ENCODE measurements around the gene PRKG1. TPM values are rescaled to one million over a fixed set of nuclear protein-coding genes. Genes with fewer than 3 reads are reported as not detected.

Gene PRKG1
- total and polyA plus RNA-seq, 2 of the 4 experiments (the other 2 are of a cell fraction): 3.5 to 18.3 TPM

DNA sequence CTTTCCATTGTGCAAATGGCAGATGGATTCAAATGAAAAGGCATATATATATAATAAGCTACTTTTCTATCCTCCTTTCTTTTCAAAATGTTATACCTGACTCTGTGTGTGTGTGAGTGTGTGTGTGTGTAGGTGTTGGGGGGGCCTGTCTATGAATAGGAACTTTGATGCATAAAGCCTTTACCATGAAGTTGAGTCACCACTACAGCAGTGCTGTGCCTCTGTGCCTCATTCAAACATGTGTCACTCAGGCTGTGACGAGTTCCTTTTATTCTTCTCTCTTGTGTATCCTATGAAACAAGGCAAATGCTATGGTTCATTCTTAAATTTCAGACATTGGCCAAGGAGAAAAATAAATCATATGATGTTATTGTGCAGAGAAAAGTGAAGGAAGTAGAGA is 1187.1 kb downstream of the PRKG1 start:
- Histone ChIP-seq H2AK9ac (replicated peaks; ENCODE audit: low read depth, low read length, poor library complexity) (no peak overlapping the region), H3K14ac (replicated peaks; ENCODE audit: low read depth, low read length) (no peak overlapping the region), H3K18ac (ENCODE audit: low read depth, low read length) (no peak overlapping the region), H3K36me3 (ENCODE audit: control insufficient read depth, insufficient read depth, low read length) (no peaks in the 10 kb centered on the region), H2BK120ac (ENCODE audit: low read depth, low read length) (no peak overlapping the region), H3K4ac (ENCODE audit: low read depth, low read length) (no peak overlapping the region), H3K27me3 (ENCODE audit: control insufficient read depth, insufficient read depth, low read length) (no peaks in the 10 kb centered on the region), H2AK5ac (ENCODE audit: low read depth, low read length) (no peak overlapping the region), H3K9me3 (ENCODE audit: control insufficient read depth, insufficient read depth, low read length) (no peaks in the 10 kb centered on the region), H2AFZ (replicated peaks; ENCODE audit: low read length, poor library complexity) (no peak overlapping the region), H3K4me2 (ENCODE audit: low read depth, low read length) (no peak overlapping the region), H3K79me1 (ENCODE audit: low read depth in 1 of 2, low read length in 2 of 2) (no peaks in the 10 kb centered on the region), H3K4me3 (ENCODE audit: insufficient read depth, low read depth, low read length) (no peak overlapping the region), H3K56ac (ENCODE audit: extremely low read depth, insufficient read depth, low read length) (no peak overlapping the region), H3K9ac (ENCODE audit: low read depth, low read length) (no peak overlapping the region), H3K9me1 (ENCODE audit: insufficient read depth, low read length) (no peaks in the 10 kb centered on the region), H3K27ac (ENCODE audit: insufficient read depth, low read length) (no peak overlapping the region), H2BK15ac (ENCODE audit: low read depth, low read length) (no peak overlapping the region), H3K4me1 (ENCODE audit: control insufficient read depth, insufficient read depth, low read length) (peaks cover 5% of the 10 kb centered on the region; the same call in 1 of the 2 replicates), H4K8ac (ENCODE audit: low read depth in 2 of 2, low read length in 2 of 2) (no peak overlapping the region), H4K91ac (ENCODE audit: insufficient read depth, low read depth, low read length) (no peak overlapping the region), H2BK20ac (ENCODE audit: low read depth, low read length) (no peak overlapping the region), H2BK5ac (ENCODE audit: low read depth, low read length, poor library complexity, severe bottlenecking) (no peak overlapping the region), H3K23ac (ENCODE audit: low read depth, low read length) (no peak overlapping the region), H4K20me1 (ENCODE audit: insufficient read depth, low read length) (no peaks in the 10 kb centered on the region), H4K5ac (ENCODE audit: low read depth, low read length) (no peak overlapping the region)
- in situ Hi-C loops (cut with MboI; ENCODE audit: low sequenced_read_pairs) (no loop called here), intact Hi-C loops (cut with micrococcal nuclease) (no loop called here), dilution Hi-C loops (cut with HindIII; ENCODE audit: low sequenced_read_pairs, unreplicated experiment) (no loop called here)
- no peak for ATAC-seq (ENCODE audit: low read depth)
- ChIA-PET CTCF (no interaction called here), POLR2A (ENCODE audit: unreplicated experiment) (no interaction called here)
- TF ChIP-seq FOS (IDR thresholded peaks at IDR 0.05; ENCODE audit: low read depth, low read length) (no peak), RCOR1 (IDR thresholded peaks at IDR 0.05; ENCODE audit: insufficient replicate concordance, low read length) (no peak), NFE2L2 (IDR thresholded peaks at IDR 0.05; ENCODE audit: low read depth, low read length) (no peak)
- TF ChIP-seq, protein P1, sequence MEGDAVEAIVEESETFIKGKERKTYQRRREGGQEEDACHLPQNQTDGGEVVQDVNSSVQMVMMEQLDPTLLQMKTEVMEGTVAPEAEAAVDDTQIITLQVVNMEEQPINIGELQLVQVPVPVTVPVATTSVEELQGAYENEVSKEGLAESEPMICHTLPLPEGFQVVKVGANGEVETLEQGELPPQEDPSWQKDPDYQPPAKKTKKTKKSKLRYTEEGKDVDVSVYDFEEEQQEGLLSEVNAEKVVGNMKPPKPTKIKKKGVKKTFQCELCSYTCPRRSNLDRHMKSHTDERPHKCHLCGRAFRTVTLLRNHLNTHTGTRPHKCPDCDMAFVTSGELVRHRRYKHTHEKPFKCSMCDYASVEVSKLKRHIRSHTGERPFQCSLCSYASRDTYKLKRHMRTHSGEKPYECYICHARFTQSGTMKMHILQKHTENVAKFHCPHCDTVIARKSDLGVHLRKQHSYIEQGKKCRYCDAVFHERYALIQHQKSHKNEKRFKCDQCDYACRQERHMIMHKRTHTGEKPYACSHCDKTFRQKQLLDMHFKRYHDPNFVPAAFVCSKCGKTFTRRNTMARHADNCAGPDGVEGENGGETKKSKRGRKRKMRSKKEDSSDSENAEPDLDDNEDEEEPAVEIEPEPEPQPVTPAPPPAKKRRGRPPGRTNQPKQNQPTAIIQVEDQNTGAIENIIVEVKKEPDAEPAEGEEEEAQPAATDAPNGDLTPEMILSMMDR (conservative IDR thresholded peaks at IDR 0.05; ENCODE audit: low read depth, low read length): no peak
- TF ChIP-seq, protein P2, sequence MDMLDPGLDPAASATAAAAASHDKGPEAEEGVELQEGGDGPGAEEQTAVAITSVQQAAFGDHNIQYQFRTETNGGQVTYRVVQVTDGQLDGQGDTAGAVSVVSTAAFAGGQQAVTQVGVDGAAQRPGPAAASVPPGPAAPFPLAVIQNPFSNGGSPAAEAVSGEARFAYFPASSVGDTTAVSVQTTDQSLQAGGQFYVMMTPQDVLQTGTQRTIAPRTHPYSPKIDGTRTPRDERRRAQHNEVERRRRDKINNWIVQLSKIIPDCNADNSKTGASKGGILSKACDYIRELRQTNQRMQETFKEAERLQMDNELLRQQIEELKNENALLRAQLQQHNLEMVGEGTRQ (IDR thresholded peaks at IDR 0.05; ENCODE audit: low read depth, low read length): no peak
- no peak for DNase-seq
- BruUV-seq (replicated peaks): no TSS peak
- no CpG with 5 or more reads among the region's 1 CpG for WGBS, 2 experiments (ENCODE audit: extremely low coverage in 2 of 2, insufficient read length in 1 of 2)
